Activated B cell treated with CpG ODN at 0.5 μM for 24 hours (primary cell): ENCODE results near the gene FANCL. TPM values are rescaled to one million over a fixed set of nuclear protein-coding genes. Genes with fewer than 3 reads are reported as not detected.

Source experiments
- ATAC-seq: fragments of 200-7000 bp; cut with Tn5 transposase; one replicate; pipeline ENCODE4 v1.10.0; 2021; ENCODE audit warnings: low read depth, mild to moderate bottlenecking, moderate library complexity
- CTCF ChIA-PET: fragments of 350-600 bp; sonication (Branson Sonifier 250); formaldehyde crosslinking; loops from one replicate; lab custom pipeline; 2021; ENCODE audit warnings: antibody characterized with exemption; lab: Charles Lee
- POLR2A ChIA-PET: fragments of 350-600 bp; sonication (Branson Sonifier 250); formaldehyde crosslinking; loops from one replicate; lab custom pipeline; 2021; ENCODE audit warnings: antibody characterized with exemption; lab: Charles Lee
- DNase-seq: peaks from one replicate; pipeline ENCODE4 v3.0.0; 2022
- H3K27ac Mint-ChIP-seq: one replicate; pipeline ENCODE4 v1.8.0; 2020; ENCODE audit warnings: mixed read lengths
- H3K27me3 Mint-ChIP-seq: one replicate; pipeline ENCODE4 v1.8.0; 2021; ENCODE audit warnings: mixed read lengths
- H3K36me3 Mint-ChIP-seq: one replicate; pipeline ENCODE4 v1.8.0; 2021; ENCODE audit warnings: low read depth, mixed read lengths
- H3K4me1 Mint-ChIP-seq: one replicate; pipeline ENCODE4 v1.8.0; 2021; ENCODE audit warnings: mixed read lengths
- H3K4me3 Mint-ChIP-seq: one replicate; pipeline ENCODE4 v1.8.0; 2020; ENCODE audit warnings: mild to moderate bottlenecking, mixed read lengths
- H3K9me3 Mint-ChIP-seq: one replicate; pipeline ENCODE4 v1.8.0; 2020; ENCODE audit warnings: mixed read lengths
- intact Hi-C: fragments of 100-400 bp; cut with micrococcal nuclease; formaldehyde crosslinking; loops from one replicate; pipeline ENCODE4 v1.15.1; 2024
- total RNA-seq: library from RNA; stranded (reverse); gene quantifications from 2 replicates; pipeline ENCODE4 v1.2.3, GENCODE V29; 2022
- TF ChIP-seq, protein P1 (sequence below): fragments of 200-600 bp; IDR thresholded peaks from one replicate; pipeline ENCODE4 v1.8.0; 2022; ENCODE audit warnings: antibody characterized with exemption, mild to moderate bottlenecking

Gene FANCL
- total RNA-seq, 1 donor from 2014 or later: 18.4 TPM

DNA sequence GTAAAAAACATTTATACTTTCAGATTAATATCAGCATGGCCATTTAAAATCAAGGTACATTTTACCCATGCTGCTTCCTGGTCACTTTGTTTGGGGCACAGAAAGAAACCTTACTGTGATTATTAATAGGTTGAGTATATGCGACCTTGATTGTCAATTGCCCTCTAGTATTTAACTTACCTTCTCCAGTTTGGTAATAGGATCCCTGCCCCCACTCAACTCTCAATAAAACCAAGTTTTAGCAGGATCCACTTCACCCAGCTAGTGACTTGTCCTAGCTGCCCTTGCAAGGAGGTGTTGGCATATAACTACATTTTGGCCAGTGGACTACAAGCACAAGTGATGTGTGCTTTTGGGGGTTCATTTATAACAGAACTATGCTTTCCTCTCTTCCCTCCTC lies 34.3 kb downstream of the FANCL start:
- H3K9me3 Mint-ChIP-seq: peaks cover 10% of the 10 kb centered on the region
- TF ChIP-seq, protein P1, sequence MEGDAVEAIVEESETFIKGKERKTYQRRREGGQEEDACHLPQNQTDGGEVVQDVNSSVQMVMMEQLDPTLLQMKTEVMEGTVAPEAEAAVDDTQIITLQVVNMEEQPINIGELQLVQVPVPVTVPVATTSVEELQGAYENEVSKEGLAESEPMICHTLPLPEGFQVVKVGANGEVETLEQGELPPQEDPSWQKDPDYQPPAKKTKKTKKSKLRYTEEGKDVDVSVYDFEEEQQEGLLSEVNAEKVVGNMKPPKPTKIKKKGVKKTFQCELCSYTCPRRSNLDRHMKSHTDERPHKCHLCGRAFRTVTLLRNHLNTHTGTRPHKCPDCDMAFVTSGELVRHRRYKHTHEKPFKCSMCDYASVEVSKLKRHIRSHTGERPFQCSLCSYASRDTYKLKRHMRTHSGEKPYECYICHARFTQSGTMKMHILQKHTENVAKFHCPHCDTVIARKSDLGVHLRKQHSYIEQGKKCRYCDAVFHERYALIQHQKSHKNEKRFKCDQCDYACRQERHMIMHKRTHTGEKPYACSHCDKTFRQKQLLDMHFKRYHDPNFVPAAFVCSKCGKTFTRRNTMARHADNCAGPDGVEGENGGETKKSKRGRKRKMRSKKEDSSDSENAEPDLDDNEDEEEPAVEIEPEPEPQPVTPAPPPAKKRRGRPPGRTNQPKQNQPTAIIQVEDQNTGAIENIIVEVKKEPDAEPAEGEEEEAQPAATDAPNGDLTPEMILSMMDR: no peak
- POLR2A ChIA-PET: no interaction called here
- H3K4me1 Mint-ChIP-seq: no peaks in the 10 kb centered on the region
- no peaks in the 10 kb centered on the region for H3K27me3 Mint-ChIP-seq
- no peak overlapping the region for H3K27ac Mint-ChIP-seq
- no peak overlapping the region for H3K4me3 Mint-ChIP-seq
- ATAC-seq (no peak), DNase-seq (no peak)
- intact Hi-C loops: no loop called here
- H3K36me3 Mint-ChIP-seq: peaks cover 24% of the 10 kb centered on the region
- CTCF ChIA-PET: no interaction called here

DNA sequence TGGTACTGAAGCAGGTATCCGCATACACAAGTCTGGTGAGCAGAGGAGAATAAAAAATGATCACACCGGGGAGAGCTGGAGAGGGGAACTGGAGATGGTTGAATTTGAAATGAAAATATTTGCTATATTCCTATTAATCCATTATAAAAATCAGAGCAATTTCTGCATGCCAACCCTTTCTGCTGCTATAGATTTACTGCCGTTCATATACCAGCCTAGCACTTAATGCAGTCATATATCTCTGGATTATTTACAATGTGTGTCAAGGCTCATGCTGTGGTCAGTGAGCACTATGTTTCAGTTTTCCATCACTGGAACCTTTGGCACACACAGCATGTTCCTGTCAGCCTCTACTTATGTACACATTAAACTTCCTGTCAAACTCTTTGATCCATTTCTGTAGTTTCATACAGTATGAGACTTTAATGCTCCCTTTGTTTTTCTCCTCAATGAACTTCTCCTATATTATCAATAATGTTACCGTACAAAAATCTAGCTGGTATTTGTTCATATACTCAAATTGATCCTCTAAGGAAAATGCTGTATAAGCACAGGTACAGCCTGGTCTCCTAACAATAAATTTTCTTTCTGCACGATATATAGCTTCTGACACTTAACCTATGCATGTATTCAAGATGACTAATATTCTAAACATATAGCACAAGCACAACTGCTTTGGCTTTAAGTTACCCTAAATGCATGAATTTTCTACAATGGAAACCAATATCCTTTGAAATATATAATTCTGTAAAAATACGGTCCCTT lies 36.7 kb downstream of the FANCL start:
- H3K9me3 Mint-ChIP-seq: no peaks in the 10 kb centered on the region
- H3K27me3 Mint-ChIP-seq: no peaks in the 10 kb centered on the region
- intact Hi-C loops: no loop called here
- TF ChIP-seq, protein P1: no peak
- ChIA-PET POLR2A (no interaction called here), CTCF (no interaction called here)
- no peak overlapping the region for H3K4me3 Mint-ChIP-seq
- peaks cover 4% of the 10 kb centered on the region for H3K36me3 Mint-ChIP-seq
- H3K27ac Mint-ChIP-seq: no peak overlapping the region
- no peaks in the 10 kb centered on the region for H3K4me1 Mint-ChIP-seq
- ATAC-seq: no peak
- DNase-seq: no peak

GRCh38 chr2:58203018-58203417 lies 38.1 kb downstream of the FANCL start:
- POLR2A ChIA-PET: no interaction called here
- H3K9me3 Mint-ChIP-seq: no peaks in the 10 kb centered on the region
- intact Hi-C loops: no loop called here
- H3K27ac Mint-ChIP-seq: no peak overlapping the region
- H3K4me1 Mint-ChIP-seq: no peaks in the 10 kb centered on the region
- TF ChIP-seq, protein P1: no peak
- H3K4me3 Mint-ChIP-seq: no peak overlapping the region
- DNase-seq (no peak), ATAC-seq (no peak)
- H3K27me3 Mint-ChIP-seq: no peaks in the 10 kb centered on the region
- H3K36me3 Mint-ChIP-seq: peaks cover 4% of the 10 kb centered on the region
- CTCF ChIA-PET: no interaction called here

DNA sequence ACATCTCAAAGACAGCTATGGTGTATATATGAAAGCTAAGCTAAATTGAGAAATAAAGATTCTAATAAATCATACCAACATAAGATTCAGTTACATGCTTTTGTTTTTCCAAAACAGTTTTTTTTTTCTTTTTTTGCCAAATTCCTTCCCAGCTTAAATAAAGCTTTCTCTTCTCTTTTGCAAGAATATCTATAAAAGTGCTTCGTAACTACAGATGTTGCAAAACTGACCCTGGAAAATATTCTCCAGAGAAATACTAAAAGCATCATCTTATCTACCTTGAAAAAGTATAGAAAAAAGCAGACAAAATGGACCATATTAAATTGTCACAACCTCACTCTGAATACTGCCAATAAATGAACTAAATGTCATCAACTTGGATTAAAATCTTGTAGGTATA lies 38.7 kb downstream of the FANCL start:
- TF ChIP-seq, protein P1: no peak
- CTCF ChIA-PET: no interaction called here
- H3K4me1 Mint-ChIP-seq: no peaks in the 10 kb centered on the region
- H3K36me3 Mint-ChIP-seq: peaks cover 4% of the 10 kb centered on the region
- ATAC-seq (no peak), DNase-seq (no peak)
- H3K27me3 Mint-ChIP-seq: no peaks in the 10 kb centered on the region
- no peak overlapping the region for H3K4me3 Mint-ChIP-seq
- no peak overlapping the region for H3K27ac Mint-ChIP-seq
- intact Hi-C loops: no loop called here
- POLR2A ChIA-PET: no interaction called here
- no peaks in the 10 kb centered on the region for H3K9me3 Mint-ChIP-seq

GRCh38 chr2:58197894-58198293 lies 43.2 kb downstream of the FANCL start:
- TF ChIP-seq, protein P1: no peak
- CTCF ChIA-PET: no interaction called here
- H3K27ac Mint-ChIP-seq: no peak overlapping the region
- no peaks in the 10 kb centered on the region for H3K27me3 Mint-ChIP-seq
- POLR2A ChIA-PET: no interaction called here
- no peaks in the 10 kb centered on the region for H3K4me1 Mint-ChIP-seq
- ATAC-seq (no peak), DNase-seq (no peak)
- intact Hi-C loops: no loop called here
- peaks cover 11% of the 10 kb centered on the region for H3K36me3 Mint-ChIP-seq
- no peaks in the 10 kb centered on the region for H3K9me3 Mint-ChIP-seq
- no peak overlapping the region for H3K4me3 Mint-ChIP-seq
